Occipital lobe (tissue), 2 donors: ENCODE measurements around the gene C12orf56. TPM values are rescaled to one million over a fixed set of nuclear protein-coding genes. Genes with fewer than 3 reads are reported as not detected.
"Not testable (repeated sequence)": the region's sequence is repeated elsewhere in the genome, so short reads cannot be mapped to it uniquely, and the experiment has no call there.

Experiments used
- DNase-seq: peaks from one replicate; lab custom pipeline; 2025; lab: John Stamatoyannopoulos, UW
- total RNA-seq: library from RNA; depleted of rRNA; stranded (reverse); fragments of >200 nt; gene quantifications from one replicate; pipeline ENCODE4 v1.2.3, GENCODE V29; 2014

The C12orf56 gene
- total RNA-seq, 1 donor from 2014 or later = not detected

DNA sequence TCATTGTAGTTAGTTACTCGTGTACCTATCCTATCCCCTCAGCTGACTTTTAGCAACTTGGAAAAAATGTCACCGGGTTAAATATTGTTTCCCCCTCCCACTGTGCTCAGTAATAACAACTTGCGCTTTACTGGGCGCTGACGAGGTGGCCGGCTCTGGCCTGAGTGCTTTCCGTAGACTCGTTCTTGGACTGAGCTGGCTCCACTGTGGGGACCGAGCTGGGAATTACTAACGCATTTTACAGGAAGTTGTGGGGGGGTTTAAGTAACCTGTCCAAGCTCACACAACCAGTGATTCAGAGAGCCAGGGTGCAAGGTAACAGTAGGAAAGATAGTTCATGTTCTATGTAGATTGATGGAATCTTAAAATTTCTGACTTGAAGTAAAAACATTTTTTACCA is 86.0 kb downstream of the C12orf56 start:
- DNase-seq = no peak

DNA sequence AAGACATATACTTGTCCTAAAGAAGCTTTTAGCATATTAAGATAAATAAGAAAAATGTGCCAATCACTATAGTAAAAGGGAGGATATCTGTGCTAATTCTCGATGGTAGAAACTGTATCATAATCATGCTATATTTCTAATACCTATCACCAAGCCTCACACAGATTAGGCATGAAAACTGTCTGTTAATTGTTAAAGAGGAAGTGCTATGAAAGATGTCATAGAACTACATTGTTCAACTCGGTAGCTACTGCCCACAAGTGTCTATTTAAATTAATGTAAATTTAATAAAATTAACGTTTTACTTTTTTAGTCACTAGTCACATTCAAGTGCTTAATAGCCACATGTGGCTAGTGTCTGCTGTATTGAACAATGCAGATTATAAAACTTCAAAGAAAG is 90.9 kb downstream of the C12orf56 start:
- DNase-seq = no peak

DNA sequence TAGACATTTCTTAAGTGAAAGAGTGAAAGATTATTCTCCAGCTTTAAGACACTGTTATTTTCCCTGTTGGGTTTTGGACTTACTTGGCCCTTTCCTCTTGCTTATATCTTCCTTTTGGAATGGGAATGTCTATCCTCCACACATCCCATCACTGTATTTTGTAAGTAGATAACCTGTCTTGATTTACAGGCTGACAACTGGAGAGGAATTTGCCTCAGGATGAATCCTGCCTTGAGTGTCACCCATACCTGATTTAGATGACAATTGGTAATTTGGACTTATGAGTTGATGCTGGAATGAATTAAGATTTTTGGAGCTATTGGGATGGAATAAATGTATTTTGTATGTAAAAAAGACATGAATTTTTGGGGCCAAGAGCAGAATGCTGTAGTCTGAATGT is 94.3 kb downstream of the C12orf56 start:
- no peak for DNase-seq

DNA sequence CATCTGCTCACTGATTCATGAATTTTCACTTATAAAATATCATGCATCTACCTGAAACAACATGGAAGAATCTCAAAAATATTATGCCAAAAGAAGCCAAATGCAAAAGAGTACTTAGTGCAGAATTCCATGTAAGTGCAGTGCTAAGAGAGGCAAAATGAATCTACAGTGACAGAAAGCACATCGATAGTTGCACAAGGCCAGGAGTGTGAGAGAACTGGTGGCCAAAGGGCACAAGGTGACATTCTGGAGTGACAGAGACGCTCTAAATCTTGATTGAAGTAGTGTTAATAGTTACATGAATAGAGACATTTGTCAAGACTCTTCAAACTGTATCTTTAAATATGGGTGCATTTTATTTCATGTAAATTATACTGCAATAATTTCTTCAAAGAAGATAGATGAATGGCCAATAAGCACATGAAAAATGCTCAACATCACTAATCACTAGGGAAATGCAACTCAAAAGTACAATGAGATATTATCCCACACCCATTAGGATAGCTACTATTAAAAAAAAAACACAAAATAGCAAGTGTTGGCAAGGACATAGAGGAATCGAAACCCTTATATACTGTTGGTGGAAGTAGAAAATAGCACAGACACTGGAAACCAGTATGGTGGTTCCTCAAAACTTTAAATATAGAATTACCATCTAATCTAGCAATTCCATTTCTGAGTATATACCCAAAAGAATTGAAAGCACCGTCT is 96.7 kb downstream of the C12orf56 start:
- DNase-seq = no peak

DNA sequence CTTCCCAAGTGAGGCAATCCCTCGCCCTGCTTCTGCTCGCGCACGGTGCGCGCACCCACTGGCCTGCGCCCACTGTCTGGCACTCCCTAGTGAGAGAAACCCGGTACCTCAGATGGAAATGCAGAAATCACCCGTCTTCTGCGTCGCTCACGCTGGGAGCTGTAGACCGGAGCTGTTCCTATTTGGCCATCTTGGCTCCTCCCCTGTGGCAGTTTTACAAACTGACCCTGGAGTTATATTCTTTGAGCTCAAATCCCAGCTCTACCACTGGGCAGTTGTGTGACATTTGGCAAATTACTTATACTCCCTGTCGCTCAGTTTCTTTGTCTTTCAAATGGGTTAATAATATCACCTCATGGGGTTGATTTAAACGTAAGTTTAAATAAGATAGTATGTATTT is 97.4 kb downstream of the C12orf56 start:
- DNase-seq = not testable (repeated sequence)

DNA sequence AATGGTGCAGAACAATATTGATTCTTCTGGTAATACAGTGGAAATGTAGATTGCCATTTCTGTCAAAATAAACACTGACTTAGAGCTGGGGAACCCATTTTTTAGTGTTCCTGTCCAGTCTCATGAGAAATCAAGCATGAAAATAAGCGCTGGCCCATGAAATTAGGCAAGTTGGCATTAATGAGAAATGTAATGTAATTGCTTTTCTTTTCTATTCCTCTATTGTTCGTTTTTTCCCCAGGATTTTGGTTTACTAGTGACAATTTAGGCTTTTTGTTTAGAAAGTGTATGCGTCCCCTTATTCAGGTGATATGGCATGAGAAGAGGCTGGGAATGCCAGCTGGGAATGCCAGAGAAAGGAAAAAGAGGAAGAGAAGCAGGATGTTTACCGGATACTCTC is 104.0 kb downstream of the C12orf56 start:
- DNase-seq = no peak

DNA sequence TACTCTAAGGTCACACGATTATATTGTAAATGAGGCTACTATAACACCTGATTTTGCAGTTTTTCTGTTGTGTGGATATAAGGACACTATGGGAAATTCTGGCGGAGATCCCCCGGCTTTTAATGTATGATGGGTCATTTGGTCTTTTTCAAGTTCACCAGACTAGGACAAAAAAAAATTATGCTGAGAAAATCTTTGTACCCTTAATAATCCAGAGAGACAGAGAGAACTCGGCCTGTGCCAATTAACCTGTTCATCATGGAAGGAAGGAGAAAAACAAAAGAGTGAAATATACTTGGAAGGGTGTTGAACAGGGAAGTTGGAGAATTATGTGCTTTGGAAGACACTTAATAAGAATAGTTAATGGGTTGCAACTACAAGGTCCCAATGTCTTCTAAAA is 106.3 kb downstream of the C12orf56 start:
- no peak for DNase-seq

DNA sequence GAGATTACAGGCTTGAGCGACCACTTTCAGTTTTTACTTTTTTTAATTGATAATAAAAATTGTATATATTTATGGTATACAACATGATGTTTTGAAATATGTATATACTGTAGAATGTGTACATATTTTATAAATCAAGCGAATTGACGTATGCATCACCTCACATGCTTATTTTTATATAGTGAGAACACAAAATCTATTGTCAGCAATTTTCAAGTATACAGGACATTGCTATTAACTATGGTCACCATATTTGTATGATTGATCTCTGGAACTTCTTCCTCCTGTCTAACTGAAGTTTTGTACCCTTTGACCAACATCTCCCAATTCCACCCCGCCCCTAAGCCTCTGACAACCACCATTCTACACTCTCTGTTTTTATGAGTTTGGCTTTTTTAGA is 112.1 kb downstream of the C12orf56 start:
- no peak for DNase-seq

DNA sequence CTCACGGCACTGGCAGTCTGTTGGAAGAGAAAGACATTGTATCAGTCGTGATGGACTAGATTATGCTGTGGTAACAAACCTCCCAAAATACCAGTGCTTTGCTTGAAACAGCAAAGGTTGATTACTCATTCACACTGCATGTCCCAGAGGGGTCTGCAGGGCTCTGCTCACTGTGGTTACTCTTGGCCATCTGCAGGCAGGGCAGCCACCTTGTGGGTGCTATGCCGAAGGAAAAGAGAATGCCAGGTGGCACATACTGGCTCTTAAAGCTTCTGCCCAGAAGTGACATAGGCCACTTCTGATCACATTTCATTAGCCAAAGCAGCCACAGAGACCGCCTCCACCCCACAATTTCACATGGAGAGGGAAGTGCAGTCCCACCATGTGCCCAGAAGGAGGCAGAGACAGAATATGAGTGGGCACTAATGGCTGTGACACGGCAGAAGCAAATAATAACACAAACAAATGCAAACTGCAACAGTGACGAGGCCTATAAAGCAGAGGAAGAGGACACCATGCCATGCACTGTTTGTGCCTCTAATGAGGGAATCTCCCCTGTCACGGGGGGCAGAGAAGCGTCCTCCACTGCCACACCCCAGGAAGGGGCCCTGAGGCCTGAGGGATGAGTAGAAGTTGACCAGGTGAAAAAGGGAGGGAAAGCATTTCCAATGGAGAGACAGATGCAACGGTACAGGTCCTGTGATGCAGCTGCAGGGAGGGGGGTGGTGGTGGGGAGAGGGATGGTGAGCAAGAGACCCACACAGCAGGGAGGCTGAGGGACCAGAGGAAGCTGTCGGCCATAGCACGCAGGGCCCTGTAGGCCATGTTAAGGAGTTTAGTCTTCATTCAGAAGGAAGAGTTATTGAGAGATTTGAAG is 116.8 kb downstream of the C12orf56 start:
- DNase-seq = no peak

DNA sequence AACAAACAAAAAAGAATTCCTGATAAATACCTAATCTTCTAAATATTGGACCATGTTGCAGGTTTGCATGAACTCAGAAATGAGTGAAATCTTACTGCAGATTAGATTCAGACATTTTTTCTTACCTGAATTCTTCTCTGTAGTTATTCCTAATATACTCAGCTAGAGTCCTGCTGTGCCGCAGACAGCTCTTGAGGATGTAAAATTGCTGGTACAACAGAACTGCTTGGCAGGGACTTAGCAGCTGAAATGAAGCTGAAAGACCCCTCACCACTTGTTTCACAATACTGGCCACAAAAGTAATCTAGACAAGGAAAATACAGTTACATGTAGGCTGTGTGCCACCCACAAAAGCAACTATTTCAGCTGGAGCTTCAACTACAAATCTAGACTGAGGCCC is 120.1 kb downstream of the C12orf56 start:
- DNase-seq = no peak

DNA sequence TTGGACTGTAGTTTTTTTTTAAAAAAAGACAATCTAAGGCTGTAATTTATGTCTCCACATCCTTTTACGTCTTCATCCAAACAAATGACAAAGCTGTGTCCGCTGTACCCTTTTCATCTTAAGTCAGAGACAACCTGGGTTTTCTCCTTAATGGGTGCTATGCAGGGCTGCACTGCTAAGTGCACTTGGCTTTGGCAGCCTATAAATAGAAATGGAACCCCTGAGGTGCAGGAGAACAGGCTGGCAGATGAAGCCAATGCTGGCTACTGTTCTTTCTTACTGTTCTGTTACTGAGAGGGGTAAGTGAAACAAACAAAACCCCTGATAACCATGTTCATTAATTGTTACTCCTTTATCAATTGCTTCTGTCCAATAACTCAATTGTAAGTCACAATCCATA is 121.4 kb downstream of the C12orf56 start:
- no peak for DNase-seq

DNA sequence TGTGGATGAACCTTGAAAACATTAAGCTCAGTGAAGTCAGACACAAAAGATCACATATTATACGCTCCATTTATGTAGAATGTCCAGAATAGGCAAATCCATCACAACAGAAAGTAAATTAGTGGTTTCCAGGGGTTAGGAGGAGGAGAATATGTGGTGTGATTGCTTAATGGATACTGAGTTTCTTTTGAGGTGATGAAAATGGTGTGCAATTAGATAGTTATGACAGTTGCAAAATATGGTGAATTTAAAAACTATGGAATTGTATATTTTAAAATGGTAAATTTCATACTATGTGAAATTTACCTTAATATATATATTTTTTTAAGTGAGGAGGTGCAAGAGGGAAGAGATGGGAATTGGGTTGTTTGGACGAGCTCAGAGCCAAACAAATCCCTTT is 122.1 kb downstream of the C12orf56 start:
- DNase-seq = no peak

DNA sequence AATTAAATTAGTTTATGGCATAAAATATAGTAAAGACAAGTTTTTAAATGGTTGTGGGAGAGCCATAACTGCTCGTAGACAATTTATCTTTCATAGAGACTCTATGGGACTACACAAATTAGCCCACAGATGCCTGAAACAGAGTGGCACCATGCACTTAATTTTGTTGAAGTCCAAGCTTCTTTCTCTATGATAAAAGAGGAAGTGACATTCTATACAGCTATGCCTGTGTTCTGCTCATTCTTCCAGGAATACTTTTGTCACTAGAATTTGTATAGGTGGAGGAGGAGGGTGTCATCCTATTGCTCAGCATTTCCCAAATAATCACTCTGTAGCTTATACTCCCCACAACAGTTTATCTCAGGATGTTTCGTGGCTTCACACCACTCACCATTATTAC is 124.7 kb downstream of the C12orf56 start:
- DNase-seq = no peak

DNA sequence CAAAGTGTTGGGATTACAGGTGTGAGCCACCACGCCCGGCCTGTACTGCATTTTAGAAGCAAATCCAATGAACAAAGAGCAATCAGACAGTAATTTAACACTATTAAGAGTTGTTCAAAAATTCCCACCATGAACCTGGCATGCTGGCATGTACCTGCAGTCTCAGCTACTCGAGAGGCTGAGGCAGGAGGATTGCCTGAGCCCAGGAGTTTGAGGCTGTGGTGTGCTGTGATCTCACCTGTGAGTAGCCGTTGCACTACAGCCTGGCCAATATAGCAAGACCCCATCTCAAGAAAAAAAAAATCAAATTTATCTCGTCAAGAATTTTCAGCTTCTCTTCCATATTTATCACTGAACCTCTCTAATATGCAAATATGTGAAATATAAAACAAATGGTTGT is 128.7 kb downstream of the C12orf56 start:
- no peak for DNase-seq

DNA sequence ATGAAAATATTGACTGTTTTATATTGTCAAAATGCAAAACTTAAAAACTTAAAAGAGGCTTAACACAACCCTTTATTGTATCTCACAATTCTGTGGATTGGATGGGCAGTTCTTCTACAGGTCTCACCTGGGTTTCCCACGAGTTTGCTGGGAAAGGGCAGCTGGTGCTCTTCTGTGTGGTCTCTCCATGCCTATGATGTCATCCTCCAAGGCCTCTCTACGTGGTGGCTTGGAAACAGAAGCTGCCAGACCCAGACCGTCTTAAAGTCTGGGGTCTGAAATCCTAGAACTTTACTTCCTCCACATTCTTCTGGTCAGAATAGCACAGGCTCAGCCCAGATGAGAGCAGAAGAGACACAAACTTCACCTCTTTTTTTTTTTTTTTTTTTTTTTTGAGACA is 132.0 kb downstream of the C12orf56 start:
- no peak for DNase-seq

DNA sequence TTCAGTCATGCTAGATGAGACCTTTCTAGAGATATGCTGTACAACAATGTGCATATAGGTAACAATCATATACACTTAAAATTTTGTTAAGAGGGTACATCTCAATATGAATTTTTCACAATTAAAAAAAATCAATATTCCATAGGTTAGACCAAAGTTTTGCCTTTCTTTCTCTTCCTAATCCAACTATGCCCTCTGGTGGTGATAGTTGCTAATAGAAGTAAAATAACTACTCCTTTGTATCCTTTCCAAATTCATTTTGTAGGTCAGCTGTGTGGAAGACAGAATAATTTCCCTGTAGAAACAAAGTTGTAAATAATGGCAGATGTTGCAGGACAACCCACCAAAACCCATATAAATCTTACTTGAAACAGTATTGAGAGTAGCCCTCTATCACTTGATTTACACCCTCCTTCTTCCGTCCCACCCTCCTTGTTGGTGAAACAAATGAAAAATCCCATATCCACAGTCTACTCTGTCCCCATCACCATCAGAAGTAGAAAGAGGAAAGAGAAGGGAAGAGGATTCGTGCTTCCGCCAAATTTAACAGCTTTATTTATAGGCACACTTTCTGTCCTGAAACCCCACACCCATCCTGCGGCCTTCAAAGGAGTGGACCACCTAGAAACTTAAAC is 134.3 kb downstream of the C12orf56 start:
- DNase-seq = no peak

DNA sequence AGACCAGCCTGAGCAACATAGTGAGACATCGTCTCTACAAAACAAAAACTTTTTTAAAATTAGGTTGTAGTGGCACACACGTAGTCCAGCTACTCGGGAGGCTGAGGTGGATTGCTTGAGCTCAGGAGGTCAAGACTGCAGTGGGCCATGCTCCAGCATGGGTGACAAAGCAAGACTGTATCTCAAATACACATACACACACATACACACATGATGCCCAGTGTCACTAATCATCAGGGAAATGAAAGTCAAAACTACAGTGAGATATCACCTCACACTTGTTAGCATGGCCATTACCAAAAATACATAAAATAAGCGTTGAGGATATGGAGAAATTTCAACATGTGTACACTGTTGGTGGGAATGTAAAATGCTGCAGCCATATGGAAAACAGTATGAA is 135.3 kb downstream of the C12orf56 start:
- no peak for DNase-seq

DNA sequence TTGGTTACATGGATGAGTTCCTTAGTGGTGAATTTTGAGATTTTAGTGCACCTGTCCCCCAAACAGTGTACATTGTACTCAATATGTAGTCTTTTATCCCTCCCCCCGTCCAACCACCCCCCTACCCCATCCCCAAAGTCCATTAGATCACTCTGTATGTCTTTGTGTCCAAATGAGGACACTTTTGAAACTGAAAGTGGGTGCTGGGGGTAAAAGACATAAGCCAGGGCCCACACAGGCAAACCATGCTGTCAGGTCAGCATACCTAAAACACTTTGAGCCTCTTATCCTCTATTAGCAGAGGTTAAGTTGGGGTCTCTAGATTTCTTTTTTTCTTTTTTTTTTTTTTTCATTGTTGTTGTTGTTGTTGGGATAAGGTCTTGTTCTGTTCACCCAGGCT is 137.2 kb downstream of the C12orf56 start:
- DNase-seq = no peak

DNA sequence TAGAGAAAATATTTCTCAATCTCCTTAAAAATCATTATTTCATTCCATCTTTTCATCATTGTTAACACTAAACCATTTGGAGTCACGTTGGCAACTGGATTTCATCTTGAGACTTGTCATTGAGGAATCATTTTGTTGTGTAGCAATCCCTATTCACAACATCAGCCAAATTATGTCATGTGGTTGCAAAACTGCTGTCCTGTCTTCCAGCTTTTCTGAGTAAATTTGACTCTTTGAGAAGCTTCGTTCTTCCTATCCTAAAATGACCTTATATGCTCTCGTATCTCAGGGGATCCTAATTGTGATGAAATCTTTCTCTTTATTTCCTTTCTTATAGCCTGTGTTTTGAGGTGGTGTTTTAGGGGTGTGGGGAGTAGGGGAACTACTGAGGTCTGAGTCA is 137.9 kb downstream of the C12orf56 start:
- DNase-seq = no peak

DNA sequence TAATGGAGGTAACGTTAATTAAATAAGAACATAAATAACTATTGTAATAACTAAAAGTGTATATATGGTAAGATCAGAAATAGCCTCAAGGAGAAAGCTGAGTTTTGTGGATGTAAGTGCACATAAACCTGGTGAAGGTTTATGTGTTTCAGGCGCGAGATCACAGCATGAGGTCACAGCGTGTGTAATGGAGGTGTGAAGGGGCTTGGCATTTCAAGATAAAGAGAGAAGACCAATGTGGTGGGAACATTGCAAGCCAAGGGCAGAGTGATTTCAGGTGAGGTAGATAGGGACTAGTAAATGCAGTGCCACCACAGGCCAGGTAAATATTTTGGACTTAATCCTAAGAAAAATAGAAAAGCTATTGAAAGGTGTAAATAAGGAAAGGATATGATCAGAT is 146.7 kb downstream of the C12orf56 start:
- no peak for DNase-seq

DNA sequence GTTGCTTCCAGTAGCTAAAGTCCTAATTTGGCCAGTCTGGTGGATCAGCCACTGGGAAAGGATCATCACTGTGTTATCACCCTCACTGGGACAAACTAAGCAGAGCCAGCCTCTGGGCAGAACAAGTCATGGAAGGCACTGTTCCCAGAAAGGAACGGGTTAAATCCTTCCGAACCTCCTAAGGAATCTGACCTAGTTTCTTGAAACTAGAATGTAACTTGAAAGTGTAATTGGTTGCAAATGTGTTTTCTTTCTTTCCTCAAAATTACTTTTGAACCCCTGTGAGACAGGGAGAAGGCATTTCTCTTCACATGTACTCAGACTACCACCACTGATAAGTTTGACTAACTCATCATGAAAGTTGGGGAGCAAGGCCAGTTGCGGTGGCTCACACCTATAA is 149.8 kb downstream of the C12orf56 start:
- no peak for DNase-seq

DNA sequence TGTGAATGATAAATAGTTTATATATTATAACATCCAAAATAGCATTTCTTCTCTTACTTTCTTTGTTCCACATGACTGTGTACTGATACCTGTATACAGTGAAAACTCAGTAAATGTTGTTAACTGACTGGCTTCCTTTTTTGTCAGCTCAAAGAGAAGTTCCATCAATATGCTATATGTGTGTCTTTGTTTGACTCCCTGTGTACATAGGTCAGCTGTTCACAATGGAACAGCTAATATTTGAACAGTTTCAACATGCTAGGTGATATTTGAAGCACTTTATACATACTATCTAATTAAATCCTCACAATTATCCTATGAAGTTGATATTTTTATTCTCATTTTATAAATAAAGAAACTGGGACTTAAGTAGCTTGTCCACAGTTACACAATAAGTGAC is 153.2 kb downstream of the C12orf56 start:
- no peak for DNase-seq

DNA sequence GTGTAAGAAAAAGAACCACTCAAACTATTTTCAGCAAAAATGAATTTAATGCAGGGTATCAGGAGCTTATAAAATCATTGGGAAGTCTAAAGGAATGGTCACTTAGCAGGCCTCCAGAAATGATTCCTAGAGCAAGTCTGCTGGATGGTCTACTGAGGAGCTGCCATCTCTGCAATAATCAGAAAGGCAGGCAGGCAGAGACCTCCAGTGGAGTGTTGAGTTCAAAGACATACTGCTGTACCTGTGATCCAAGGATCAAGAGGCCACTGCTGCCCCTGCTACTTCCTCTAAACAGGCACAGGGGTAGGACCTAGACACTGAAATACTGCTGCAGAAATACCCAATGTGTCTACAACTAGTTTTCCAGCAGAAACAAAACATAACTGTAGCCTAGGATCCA is 154.0 kb downstream of the C12orf56 start:
- no peak for DNase-seq
